Natural killer cell (primary cell): Measurements from ENCODE around the gene LTB. TPM values are rescaled to one million over a fixed set of nuclear protein-coding genes. Genes with fewer than 3 reads are reported as not detected.

Experiments used
- ATAC-seq, 3 donors: fragments of 150-1000 bp in 2 of 3; fragments of 200-7000 bp in 1 of 3; cut with Tn5 transposase; 1 replicate in 1 of 3; 2 replicates in 2 of 3; pipeline ENCODE4 v1.10.0; 2021; ENCODE audit warnings: mild to moderate bottlenecking in 2 of 3, moderate library complexity in 2 of 3
- DNase-seq, 2 donors: peaks; one replicate each; pipeline versions ENCODE4 v3.0.0 to v3.0.0-alpha.2; 2013 to 2021; ENCODE audit warnings: mixed read lengths in 1 of 2
- H3K27ac ChIP-seq: one replicate; pipeline ENCODE4 v1.5.1; 2013; ENCODE audit warnings: mild to moderate bottlenecking, low read length
- H3K27me3 ChIP-seq: one replicate; pipeline ENCODE4 v1.6.1; 2013; ENCODE audit warnings: low read length; ENCODE audit not compliant: control insufficient read depth, insufficient read depth
- H3K36me3 ChIP-seq: one replicate; pipeline ENCODE4 v1.6.1; 2013; ENCODE audit warnings: low read length; ENCODE audit not compliant: control insufficient read depth, insufficient read depth
- H3K4me1 ChIP-seq: one replicate; pipeline ENCODE4 v1.6.1; 2013; ENCODE audit warnings: low read length; ENCODE audit not compliant: control insufficient read depth, insufficient read depth
- H3K4me3 ChIP-seq: one replicate; pipeline ENCODE4 v1.5.1; 2013; ENCODE audit warnings: low read length
- H3K9me3 ChIP-seq: one replicate; pipeline ENCODE4 v1.6.1; 2013; ENCODE audit warnings: low read length; ENCODE audit not compliant: control insufficient read depth, insufficient read depth
- H3K27ac Mint-ChIP-seq, 2 donors: one replicate each; pipeline ENCODE4 v1.8.0; 2022; ENCODE audit warnings: mild to moderate bottlenecking in 2 of 2, mixed read lengths in 2 of 2, moderate library complexity in 1 of 2
- H3K27me3 Mint-ChIP-seq, 2 donors: one replicate each; pipeline ENCODE4 v1.8.0; 2022; ENCODE audit warnings: low read depth in 2 of 2, mixed read lengths in 2 of 2
- H3K36me3 Mint-ChIP-seq: one replicate; pipeline ENCODE4 v1.8.0; 2022; ENCODE audit warnings: mixed read lengths
- H3K4me1 Mint-ChIP-seq, 2 donors: one replicate each; pipeline ENCODE4 v1.8.0; 2022; ENCODE audit warnings: mixed read lengths in 2 of 2
- H3K4me3 Mint-ChIP-seq: one replicate; pipeline ENCODE4 v1.8.0; 2022; ENCODE audit warnings: mild to moderate bottlenecking, moderate library complexity, mixed read lengths
- H3K9me3 Mint-ChIP-seq, 2 donors: one replicate each; pipeline ENCODE4 v1.8.0; 2022; ENCODE audit warnings: mixed read lengths in 2 of 2
- CTCF ChIP-seq: fragments of 200-600 bp; IDR thresholded peaks from one replicate; pipeline ENCODE4 v1.8.0; 2022; ENCODE audit warnings: antibody characterized with exemption
- WGBS: methylation state at CpG from one replicate; pipeline ENCODE4 v1.1.7; 2013; ENCODE audit warnings: missing lambda C conversion rate; ENCODE audit not compliant: insufficient coverage; 5-methylcytosine and 5-hydroxymethylcytosine counted together
- intact Hi-C: fragments of 100-400 bp; cut with micrococcal nuclease; formaldehyde crosslinking; loops from one replicate; pipeline ENCODE4 v1.14.2; 2022
- total RNA-seq, 4 donors: library from RNA; stranded (reverse); fragments of 120-200 nt in 1 of 4; gene quantifications; one replicate each; pipeline versions ENCODE4 v1.2.3 to v1.2.4, GENCODE V29; 2013 to 2022

LTB gene
- total RNA-seq, 3 donors from 2014 or later (not counting 1 experiment from before 2014, with no cell fraction given) = 17.7 to 42.1 (median 32.6) TPM

- peaks cover 69% of the 10 kb centered on the region for H3K4me1 ChIP-seq
- ATAC-seq (peak; percentile 68 to 80 (median 70)), DNase-seq (peak; percentile 71 to 86)
- no peaks in the 10 kb centered on the region for H3K27me3 Mint-ChIP-seq
- peak overlapping the region; percentile 90 for H3K27ac ChIP-seq
- H3K9me3 ChIP-seq = no peaks in the 10 kb centered on the region
- H3K36me3 Mint-ChIP-seq = no peaks in the 10 kb centered on the region
- H3K36me3 ChIP-seq = no peaks in the 10 kb centered on the region
- intact Hi-C loops = loop anchor here (2.0 to 5.0 kb wide), 2 partner anchors 14 to 103 kb away; partner anchors contain the start of genes C6orf47, GPANK1 and LTA
- TF ChIP-seq CTCF = no peak
- no peaks in the 10 kb centered on the region for H3K9me3 Mint-ChIP-seq
- peak overlapping the region; percentile 82 for H3K4me3 Mint-ChIP-seq
- peaks cover 47 to 61% of the 10 kb centered on the region in 2 donors for H3K4me1 Mint-ChIP-seq
- H3K27me3 ChIP-seq = no peaks in the 10 kb centered on the region
- H3K4me3 ChIP-seq = peak overlapping the region; percentile 4
- H3K27ac Mint-ChIP-seq = peak overlapping the region; percentile 98
- 3% methylated on average over 14 of the region's 14 CpGs for WGBS
Observed at GRCh38 chr6:31558631-31559500, 23.4 kb downstream of the LTB start.

GRCh38 chr6:31558318-31558625, 24.0 kb downstream of the LTB start:
- H3K36me3 ChIP-seq = no peaks in the 10 kb centered on the region
- no peaks in the 10 kb centered on the region for H3K9me3 ChIP-seq
- Mint-ChIP-seq H3K27ac (peak overlapping the region; percentile 98), H3K4me3 (peak overlapping the region; percentile 82), H3K27me3 (no peaks in the 10 kb centered on the region), H3K36me3 (no peaks in the 10 kb centered on the region), H3K9me3 (no peaks in the 10 kb centered on the region), H3K4me1 (peaks cover 47 to 61% of the 10 kb centered on the region in 2 donors)
- intact Hi-C loops = loop anchor here (2.0 to 5.0 kb wide), 2 partner anchors 15 to 104 kb away; partner anchors contain the start of genes C6orf47, GPANK1 and LTA
- H3K4me1 ChIP-seq = peaks cover 69% of the 10 kb centered on the region
- H3K27me3 ChIP-seq = no peaks in the 10 kb centered on the region
- DNase-seq (no peak), ATAC-seq (no peak)
- H3K4me3 ChIP-seq = peak overlapping the region; percentile 4
- no peak for TF ChIP-seq CTCF
- 60% methylated on average over 8 of the region's 8 CpGs for WGBS
- peak overlapping the region; percentile 90 for H3K27ac ChIP-seq

GRCh38 chr6:31557443-31558317, 24.5 kb downstream of the LTB start:
- no peaks in the 10 kb centered on the region for H3K9me3 ChIP-seq
- H3K4me1 ChIP-seq = peaks cover 66% of the 10 kb centered on the region
- H3K36me3 ChIP-seq = no peaks in the 10 kb centered on the region
- Mint-ChIP-seq H3K27ac (peak overlapping the region; percentile 98), H3K27me3 (no peaks in the 10 kb centered on the region), H3K4me1 (peaks cover 47 to 55% of the 10 kb centered on the region in 2 donors), H3K36me3 (no peaks in the 10 kb centered on the region), H3K9me3 (no peaks in the 10 kb centered on the region), H3K4me3 (peak overlapping the region; percentile 82)
- peak overlapping the region; percentile 90 for H3K27ac ChIP-seq
- no peak overlapping the region for H3K4me3 ChIP-seq
- TF ChIP-seq CTCF = no peak
- WGBS = 65% methylated on average over 22 of the region's 24 CpGs
- DNase-seq (no peak), ATAC-seq (no peak)
- H3K27me3 ChIP-seq = no peaks in the 10 kb centered on the region
- intact Hi-C loops = loop anchor here (2.0 to 5.0 kb wide), 2 partner anchors 15 to 105 kb away; partner anchors contain the start of genes C6orf47, GPANK1 and LTA
